Measurements from ENCODE around the gene AHCYL2. TPM values are rescaled to one million over a fixed set of nuclear protein-coding genes. Genes with fewer than 3 reads are reported as not detected.

AHCYL2 gene
- total and polyA plus RNA-seq, 12 donors: 2.5 to 7.7 (median 5.6) TPM

DNA sequence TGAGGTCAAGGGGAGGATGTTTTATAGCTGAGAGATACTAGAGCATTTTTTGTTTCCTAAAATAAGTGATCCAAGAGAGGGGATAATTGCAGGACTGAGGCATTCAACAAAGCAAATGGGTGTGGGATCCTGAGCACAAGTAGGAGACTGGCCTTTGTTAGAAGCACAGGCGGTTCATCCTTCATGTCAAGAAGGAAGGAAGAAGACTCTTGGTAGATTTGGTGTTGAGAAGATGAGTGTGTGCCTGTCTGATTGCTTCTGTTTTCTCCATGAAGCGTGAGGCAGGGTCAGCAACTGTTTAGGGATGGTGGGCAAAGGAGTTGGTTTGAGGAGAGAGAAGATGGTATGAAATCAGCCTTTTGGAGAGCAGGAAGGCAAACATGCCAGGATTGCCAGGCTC, 237.0 kb downstream of the AHCYL2 start:
- peaks cover 0 to 5% (median 0%) of the 10 kb centered on the region in 7 donors for H3K27me3 ChIP-seq
- no peaks in the 10 kb centered on the region for H3K9me3 ChIP-seq
- no peak for TF ChIP-seq CTCF (IDR thresholded peaks at IDR 0.05)
- 92 to 100% methylated on average over 2 of the region's 2 CpGs for WGBS, 2 donors
- H3K27ac ChIP-seq: no peak overlapping the region
- H3K4me1 ChIP-seq: peaks cover 0 to 8% (median 0%) of the 10 kb centered on the region in 9 donors
- intact Hi-C loops (cut with DNase I): loop anchor here in 3 of 10 donors (10.0 kb wide), 1 partner anchor 247 kb away; no protein-coding TSS in a partner anchor
- H3K36me3 ChIP-seq: peaks cover 0 to 55% (median 20%) of the 10 kb centered on the region in 9 donors
- DNase-seq: no peak
- no peak overlapping the region for H3K4me3 ChIP-seq
- ATAC-seq: no peak

DNA sequence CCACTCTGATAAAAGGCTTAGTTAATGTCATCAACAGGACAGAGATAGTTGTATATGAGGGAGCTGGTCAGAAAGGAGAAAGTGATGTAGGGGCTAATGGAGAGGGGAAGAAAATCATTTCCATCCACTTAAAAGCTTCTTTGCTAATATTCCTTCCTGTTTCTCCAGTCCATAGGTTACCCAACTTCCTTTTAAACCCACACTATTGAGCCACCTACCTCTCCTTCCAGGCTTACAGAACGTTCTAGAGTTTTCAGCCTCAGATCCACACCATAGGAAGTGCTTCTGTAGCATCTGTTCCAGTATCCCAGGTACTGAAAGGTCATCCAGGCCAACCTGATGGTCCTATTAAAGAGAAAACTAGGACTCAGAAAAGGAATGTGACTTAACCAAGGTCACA, 237.6 kb downstream of the AHCYL2 start:
- no peak for TF ChIP-seq CTCF (IDR thresholded peaks at IDR 0.05)
- peaks cover 0 to 8% (median 0%) of the 10 kb centered on the region in 9 donors for H3K4me1 ChIP-seq
- DNase-seq: no peak
- H3K9me3 ChIP-seq: no peaks in the 10 kb centered on the region
- no peak overlapping the region for H3K27ac ChIP-seq
- WGBS, 2 donors: 80 to 93% methylated on average over 1 of the region's 1 CpG
- ATAC-seq: no peak
- intact Hi-C loops (cut with DNase I): loop anchor here in 3 of 10 donors (10.0 kb wide), 1 partner anchor 248 kb away; no protein-coding TSS in a partner anchor
- H3K36me3 ChIP-seq: peaks cover 0 to 55% (median 14%) of the 10 kb centered on the region in 9 donors
- H3K4me3 ChIP-seq: no peak overlapping the region
- peaks cover 0 to 5% (median 0%) of the 10 kb centered on the region in 7 donors for H3K27me3 ChIP-seq

GRCh38 chr7:129464194-129464593, 239.4 kb downstream of the AHCYL2 start:
- ATAC-seq: peak in 2 of 8 donors; percentile 27 to 56
- Histone ChIP-seq H3K4me1 (peaks cover 0 to 8% (median 0%) of the 10 kb centered on the region in 9 donors), H3K4me3 (no peak overlapping the region), H3K36me3 (peaks cover 0 to 48% (median 11%) of the 10 kb centered on the region in 9 donors), H3K27ac (no peak overlapping the region), H3K9me3 (no peaks in the 10 kb centered on the region), H3K27me3 (peaks cover 0 to 5% (median 0%) of the 10 kb centered on the region in 7 donors)
- DNase-seq: no peak
- no peak for TF ChIP-seq CTCF (IDR thresholded peaks at IDR 0.05)
- intact Hi-C loops (cut with DNase I): loop anchor here in 3 of 10 donors (10.0 kb wide), 1 partner anchor 249 kb away; no protein-coding TSS in a partner anchor
- 54 to 68% methylated on average over 4 of the region's 4 CpGs for WGBS, 2 donors

GRCh38 chr7:129465080-129465479, 240.2 kb downstream of the AHCYL2 start:
- Histone ChIP-seq H3K9me3 (no peaks in the 10 kb centered on the region), H3K36me3 (peaks cover 0 to 41% (median 2%) of the 10 kb centered on the region in 9 donors), H3K27me3 (peaks cover 0 to 5% (median 0%) of the 10 kb centered on the region in 7 donors), H3K27ac (no peak overlapping the region), H3K4me1 (peaks cover 0 to 8% (median 0%) of the 10 kb centered on the region in 9 donors), H3K4me3 (no peak overlapping the region)
- TF ChIP-seq CTCF (IDR thresholded peaks at IDR 0.05): no peak
- intact Hi-C loops (cut with DNase I): loop anchor here in 3 of 10 donors (10.0 kb wide), 1 partner anchor 250 kb away; no protein-coding TSS in a partner anchor
- DNase-seq (no peak), ATAC-seq (no peak)
- 64 to 68% methylated on average over 2 of the region's 2 CpGs for WGBS, 2 donors

All from heart right ventricle (tissue), 16 donors.